Caco-2 (cell line): ENCODE results near the gene LIMS2. TPM values are rescaled to one million over a fixed set of nuclear protein-coding genes. Genes with fewer than 3 reads are reported as not detected.

ENCODE experiments used
- BruUV-seq: library from RNA; stranded (reverse); fragments of 400-500 nt; replicated peaks from 2 replicates; lab custom pipeline; 2021; lab: Mats Ljungman, UMichigan
- CTCF ChIA-PET: fragments of 300-600 bp; sonication (Branson Sonifier 250); formaldehyde crosslinking; loops from one replicate; lab custom pipeline; 2022; ENCODE audit warnings: antibody characterized with exemption; lab: Charles Lee
- POLR2A ChIA-PET: fragments of 300-600 bp; sonication (Branson Sonifier 250); formaldehyde crosslinking; loops from one replicate; lab custom pipeline; 2022; ENCODE audit warnings: antibody characterized with exemption; lab: Charles Lee
- DNase-seq, 2 experiments: peaks; one replicate each; pipeline versions ENCODE4 v3.0.0 to v3.0.0-alpha.2; 2020 to 2022
- H3K27me3 ChIP-seq: replicated peaks from 2 replicates; pipeline ENCODE4 v1.6.0; 2011; ENCODE audit warnings: low read length; ENCODE audit not compliant: control insufficient read depth, insufficient read depth
- H3K36me3 ChIP-seq: 2 replicates; pipeline ENCODE4 v1.5.1; 2011; ENCODE audit warnings: low read length; ENCODE audit not compliant: control insufficient read depth, insufficient read depth
- H3K4me1 ChIP-seq: fragments of 250-450 bp; sonication (Bioruptor Pico); 2 replicates; pipeline ENCODE4 v1.5.1; 2020; ENCODE audit warnings: mild to moderate bottlenecking
- H3K4me3 ChIP-seq: 2 replicates; pipeline ENCODE4 v1.5.1; 2011; ENCODE audit warnings: low read depth, mild to moderate bottlenecking, control low read depth, low read length
- H3K9me3 ChIP-seq: fragments of 250-450 bp; sonication (Bioruptor Pico); 2 replicates; pipeline ENCODE4 v1.5.1; 2020; ENCODE audit warnings: mild to moderate bottlenecking, moderate library complexity
- H3K27ac Mint-ChIP-seq: one replicate; pipeline ENCODE4 v1.8.0; 2022; ENCODE audit warnings: mixed read lengths; ENCODE audit not compliant: unreplicated experiment
- H3K27me3 Mint-ChIP-seq: one replicate; pipeline ENCODE4 v1.8.0; 2022; ENCODE audit warnings: mixed read lengths; ENCODE audit not compliant: insufficient read depth, unreplicated experiment
- H3K36me3 Mint-ChIP-seq: one replicate; pipeline ENCODE4 v1.8.0; 2022; ENCODE audit warnings: mild to moderate bottlenecking, mixed read lengths; ENCODE audit not compliant: insufficient read depth, unreplicated experiment
- H3K4me1 Mint-ChIP-seq: one replicate; pipeline ENCODE4 v1.8.0; 2022; ENCODE audit warnings: low read depth, mixed read lengths; ENCODE audit not compliant: unreplicated experiment
- H3K4me3 Mint-ChIP-seq: one replicate; pipeline ENCODE4 v1.8.0; 2022; ENCODE audit warnings: mild to moderate bottlenecking, moderate library complexity, mixed read lengths; ENCODE audit not compliant: unreplicated experiment
- H3K9me3 Mint-ChIP-seq: one replicate; pipeline ENCODE4 v1.8.0; 2022; ENCODE audit warnings: mixed read lengths; ENCODE audit not compliant: unreplicated experiment
- intact Hi-C: fragments of 100-400 bp; cut with micrococcal nuclease; formaldehyde crosslinking; loops from one replicate; pipeline ENCODE4 v1.10.0; 2022; ENCODE audit not compliant: unreplicated experiment
- total RNA-seq: library from RNA; stranded (reverse); gene quantifications from 2 replicates; pipeline ENCODE4 v1.2.3, GENCODE V29; 2022
- TF ChIP-seq, protein P1 (sequence below), 2 experiments: fragments of 200-600 bp in 1 of 2; IDR thresholded peaks; 1 replicate in 1 of 2; 2 replicates in 1 of 2; pipeline versions ENCODE4 v1.5.1 to v1.8.0; 2011 to 2022; ENCODE audit warnings: antibody characterized with exemption in 1 of 2, control low read depth in 1 of 2, inconsistent platforms in 1 of 2, low read depth in 1 of 2, low read length in 1 of 2, mild to moderate bottlenecking in 1 of 2, moderate library complexity in 1 of 2; ENCODE audit not compliant: insufficient read depth in 1 of 2, severe bottlenecking in 1 of 2, unreplicated experiment in 1 of 2

Gene LIMS2
- total RNA-seq, 1 experiment from 2014 or later = 10.0 TPM

DNA sequence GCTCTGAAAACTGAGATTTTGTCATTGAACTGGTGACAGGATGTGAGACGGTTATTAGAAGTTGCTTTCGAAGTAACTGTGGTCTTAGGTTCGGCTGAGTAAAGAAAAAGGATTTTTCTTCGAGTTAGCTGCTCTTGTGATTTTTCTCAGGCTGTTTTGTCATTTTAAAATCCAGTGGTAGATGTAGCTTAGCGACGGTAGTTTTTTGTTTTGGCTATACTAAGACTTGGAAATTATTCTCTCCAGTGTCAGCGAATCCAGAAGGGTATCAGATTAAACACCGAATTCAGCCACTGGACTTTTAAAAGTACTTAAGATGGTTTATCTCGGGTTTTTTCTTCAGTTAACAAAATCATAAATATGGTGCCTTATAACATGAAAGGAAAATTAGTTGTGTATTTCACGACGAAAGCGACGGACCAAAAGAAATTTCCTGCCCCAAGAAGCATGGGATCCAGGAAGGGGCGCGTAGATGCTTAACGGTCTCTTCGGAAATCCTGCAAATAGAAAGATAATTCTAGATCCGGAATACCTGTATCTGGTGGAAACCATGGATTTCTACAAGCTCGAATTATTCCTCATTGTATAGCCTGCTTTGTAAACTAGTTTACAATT, 27.2 kb upstream of the LIMS2 start:
- ChIA-PET POLR2A (interaction anchor here (0.6 to 2.7 kb wide), 4 partner anchors 9 to 409 kb away, joined by 3 to 27 read pairs (median 4); partner anchors contain the start of genes ERCC3 and IWS1), CTCF (interaction anchor here (1.5 kb wide), 1 partner anchor 111 kb away, joined by 5 read pairs; no protein-coding TSS in a partner anchor)
- H3K4me3 ChIP-seq = peak overlapping the region; percentile 51
- H3K4me3 Mint-ChIP-seq = peak overlapping the region; percentile 98
- DNase-seq = no peak
- H3K27me3 ChIP-seq = no peaks in the 10 kb centered on the region
- intact Hi-C loops = loop anchor here (2.0 to 5.0 kb wide), 2 partner anchors 156 to 175 kb away; partner anchors contain the start of genes IWS1 and POLR2D
- peaks cover 67% of the 10 kb centered on the region for H3K36me3 Mint-ChIP-seq
- peak overlapping the region; percentile 87 for H3K27ac Mint-ChIP-seq
- H3K4me1 Mint-ChIP-seq = peaks cover 16% of the 10 kb centered on the region
- TSS peak; percentile 72 for BruUV-seq
- no peaks in the 10 kb centered on the region for H3K9me3 ChIP-seq
- H3K4me1 ChIP-seq = peaks cover 10% of the 10 kb centered on the region
- no peaks in the 10 kb centered on the region for H3K27me3 Mint-ChIP-seq
- TF ChIP-seq, protein P1, sequence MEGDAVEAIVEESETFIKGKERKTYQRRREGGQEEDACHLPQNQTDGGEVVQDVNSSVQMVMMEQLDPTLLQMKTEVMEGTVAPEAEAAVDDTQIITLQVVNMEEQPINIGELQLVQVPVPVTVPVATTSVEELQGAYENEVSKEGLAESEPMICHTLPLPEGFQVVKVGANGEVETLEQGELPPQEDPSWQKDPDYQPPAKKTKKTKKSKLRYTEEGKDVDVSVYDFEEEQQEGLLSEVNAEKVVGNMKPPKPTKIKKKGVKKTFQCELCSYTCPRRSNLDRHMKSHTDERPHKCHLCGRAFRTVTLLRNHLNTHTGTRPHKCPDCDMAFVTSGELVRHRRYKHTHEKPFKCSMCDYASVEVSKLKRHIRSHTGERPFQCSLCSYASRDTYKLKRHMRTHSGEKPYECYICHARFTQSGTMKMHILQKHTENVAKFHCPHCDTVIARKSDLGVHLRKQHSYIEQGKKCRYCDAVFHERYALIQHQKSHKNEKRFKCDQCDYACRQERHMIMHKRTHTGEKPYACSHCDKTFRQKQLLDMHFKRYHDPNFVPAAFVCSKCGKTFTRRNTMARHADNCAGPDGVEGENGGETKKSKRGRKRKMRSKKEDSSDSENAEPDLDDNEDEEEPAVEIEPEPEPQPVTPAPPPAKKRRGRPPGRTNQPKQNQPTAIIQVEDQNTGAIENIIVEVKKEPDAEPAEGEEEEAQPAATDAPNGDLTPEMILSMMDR (IDR thresholded peaks at IDR 0.05; ENCODE audit: insufficient read depth in 1 of 2, low read depth in 1 of 2, low read length in 1 of 2, severe bottlenecking in 1 of 2, unreplicated experiment in 1 of 2) = no peak
- H3K36me3 ChIP-seq = peaks cover 2% of the 10 kb centered on the region; the same call in 1 of the 2 replicates
- H3K9me3 Mint-ChIP-seq = no peaks in the 10 kb centered on the region

DNA sequence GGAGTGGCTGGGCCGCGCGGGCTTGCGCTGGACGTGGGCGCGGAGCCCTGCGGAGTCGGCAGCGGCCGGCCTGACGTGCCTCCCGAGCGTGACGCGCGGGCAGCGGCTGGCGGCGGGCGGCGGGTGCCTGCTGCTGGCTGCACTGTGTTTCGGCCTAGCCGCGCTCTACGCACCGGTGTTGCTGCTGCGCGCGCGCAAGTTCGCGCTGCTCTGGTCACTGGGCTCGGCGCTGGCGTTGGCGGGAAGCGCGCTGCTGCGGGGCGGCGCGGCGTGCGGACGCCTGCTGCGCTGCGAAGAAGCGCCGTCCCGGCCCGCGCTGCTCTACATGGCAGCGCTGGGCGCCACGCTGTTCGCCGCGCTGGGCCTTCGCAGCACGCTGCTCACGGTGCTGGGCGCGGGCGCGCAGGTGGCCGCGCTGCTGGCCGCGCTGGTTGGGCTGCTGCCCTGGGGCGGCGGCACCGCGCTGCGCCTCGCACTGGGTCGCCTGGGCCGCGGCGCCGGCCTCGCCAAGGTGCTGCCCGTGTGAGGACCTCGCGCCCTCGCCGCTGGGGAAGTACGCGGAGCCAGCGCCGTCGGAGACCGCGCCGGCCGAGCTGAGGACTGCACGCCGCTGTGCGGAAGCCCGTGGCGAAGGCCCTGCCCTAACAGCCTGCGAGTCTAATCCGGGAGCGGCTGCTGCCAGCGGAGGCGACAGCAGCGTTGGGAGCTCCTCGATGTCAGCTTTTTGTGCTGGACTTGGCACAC, 26.5 kb upstream of the LIMS2 start:
- H3K4me3 ChIP-seq = peak overlapping the region; percentile 51
- peaks cover 10% of the 10 kb centered on the region for H3K4me1 ChIP-seq
- H3K27me3 ChIP-seq = no peaks in the 10 kb centered on the region
- intact Hi-C loops = loop anchor here (1.0 to 5.0 kb wide), 3 partner anchors 109 to 175 kb away; partner anchors contain the start of genes IWS1, POLR2D and WDR33
- no peaks in the 10 kb centered on the region for H3K9me3 ChIP-seq
- peak overlapping the region; percentile 99 for H3K27ac Mint-ChIP-seq
- TF ChIP-seq, protein P1 (IDR thresholded peaks at IDR 0.05; ENCODE audit: insufficient read depth in 1 of 2, low read depth in 1 of 2, low read length in 1 of 2, severe bottlenecking in 1 of 2, unreplicated experiment in 1 of 2) = no peak
- H3K27me3 Mint-ChIP-seq = no peaks in the 10 kb centered on the region
- H3K4me1 Mint-ChIP-seq = peaks cover 16% of the 10 kb centered on the region
- peaks cover 2% of the 10 kb centered on the region; the same call in 1 of the 2 replicates for H3K36me3 ChIP-seq
- peak overlapping the region; percentile 98 for H3K4me3 Mint-ChIP-seq
- CTCF ChIA-PET = interaction anchor here (1.5 to 1.8 kb wide), 2 partner anchors 19 to 110 kb away, joined by 4 to 5 read pairs; no protein-coding TSS in a partner anchor
- POLR2A ChIA-PET = interaction anchor here (0.6 to 2.7 kb wide), 5 partner anchors 9 to 408 kb away, joined by 3 to 27 read pairs (median 4); partner anchors contain the start of genes ERCC3, IWS1 and WDR33
- BruUV-seq = no TSS peak
- H3K36me3 Mint-ChIP-seq = peaks cover 66% of the 10 kb centered on the region
- H3K9me3 Mint-ChIP-seq = no peaks in the 10 kb centered on the region
- DNase-seq = peak; percentile 84 to 91

DNA sequence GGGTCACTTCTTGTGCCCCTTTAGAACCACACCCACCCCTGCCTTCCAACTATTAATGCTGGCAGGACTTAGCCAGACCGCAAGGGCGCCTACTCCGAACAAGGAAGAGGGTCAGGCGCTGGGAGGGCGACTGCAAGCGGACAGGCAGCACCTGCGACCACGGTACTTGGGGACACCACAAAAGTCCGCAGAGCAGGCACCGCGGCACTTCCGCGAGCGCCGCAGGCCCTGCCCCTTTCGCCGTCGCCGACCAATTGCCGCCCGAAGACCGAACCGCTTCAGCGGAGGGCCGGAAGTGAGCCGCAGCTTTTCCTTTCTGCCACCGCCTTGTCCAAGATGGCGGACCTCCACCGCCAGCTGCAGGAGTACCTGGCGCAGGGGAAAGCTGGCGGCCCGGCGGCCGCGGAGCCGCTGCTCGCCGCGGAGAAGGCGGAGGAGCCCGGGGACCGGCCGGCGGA, 25.9 kb upstream of the LIMS2 start, which contains the start of gene SFT2D3:
SFT2D3 (plus strand) TSS at position 305 of the 458 bp plus-strand sequence; CDS start at position 337, 32 bp downstream.
- Histone ChIP-seq H3K4me3 (peak within 1 kb of the TSS; percentile 51), H3K36me3 (peaks cover 2% of the 10 kb centered on the region; the same call in 1 of the 2 replicates), H3K9me3 (no peaks in the 10 kb centered on the region), H3K27me3 (no peaks in the 10 kb centered on the region), H3K4me1 (peaks cover 10% of the 10 kb centered on the region)
- Mint-ChIP-seq H3K27me3 (no peaks in the 10 kb centered on the region), H3K4me1 (peaks cover 16% of the 10 kb centered on the region), H3K4me3 (peak within 1 kb of the TSS; percentile 98), H3K27ac (peak within 1 kb of the TSS; percentile 99), H3K9me3 (no peaks in the 10 kb centered on the region), H3K36me3 (peaks cover 61% of the 10 kb centered on the region)
- TF ChIP-seq, protein P1 (IDR thresholded peaks at IDR 0.05; ENCODE audit: insufficient read depth in 1 of 2, low read depth in 1 of 2, low read length in 1 of 2, severe bottlenecking in 1 of 2, unreplicated experiment in 1 of 2) = no peak
- ChIA-PET CTCF (interaction anchor here (1.0 to 1.8 kb wide), 5 partner anchors 18 to 504 kb away, joined by 3 to 6 read pairs (median 5); partner anchors contain the start of gene LIMS2), POLR2A (interaction anchor here (0.5 to 2.7 kb wide), 5 partner anchors 26 to 407 kb away, joined by 4 to 27 read pairs (median 5); partner anchors contain the start of genes ERCC3, IWS1, LIMS2 and WDR33)
- peak; percentile 95 to 96 for DNase-seq
- intact Hi-C loops = loop anchor here (1.0 to 5.0 kb wide), 2 partner anchors 110 to 174 kb away; partner anchors contain the start of genes IWS1 and WDR33
- no TSS peak for BruUV-seq
